H9 (cell line): Measurements from ENCODE around the gene GNAI2. TPM values are rescaled to one million over a fixed set of nuclear protein-coding genes. Genes with fewer than 3 reads are reported as not detected.

Source experiments
- DNase-seq: peaks from one replicate; pipeline ENCODE4 v3.0.0-alpha.2; 2017
- H2AFZ ChIP-seq: one replicate; pipeline ENCODE4 v1.6.1; 2013; ENCODE audit warnings: mild to moderate bottlenecking, low read length, control low read depth, moderate library complexity
- H2AK5ac ChIP-seq: 2 replicates; pipeline ENCODE4 v1.6.1; 2013; ENCODE audit warnings: low read length, control low read depth, mixed read lengths; ENCODE audit not compliant: insufficient read length
- H2BK120ac ChIP-seq: one replicate; pipeline ENCODE4 v1.6.1; 2013; ENCODE audit warnings: low read depth, mild to moderate bottlenecking, low read length, control low read depth, inconsistent platforms; ENCODE audit not compliant: poor library complexity, severe bottlenecking
- H2BK12ac ChIP-seq: 2 replicates; pipeline ENCODE4 v1.6.1; 2013; ENCODE audit warnings: low read length, control low read depth, mixed read lengths, low read depth; ENCODE audit not compliant: insufficient read length
- H2BK15ac ChIP-seq: 2 replicates; pipeline ENCODE4 v1.6.1; 2013; ENCODE audit warnings: low read depth, low read length, control low read depth
- H2BK20ac ChIP-seq: one replicate; pipeline ENCODE4 v1.6.1; 2013; ENCODE audit warnings: low read depth, mild to moderate bottlenecking, low read length, control low read depth, inconsistent platforms; ENCODE audit not compliant: poor library complexity, severe bottlenecking
- H2BK5ac ChIP-seq: 2 replicates; pipeline ENCODE4 v1.6.1; 2013; ENCODE audit warnings: low read length, control low read depth, mixed read lengths; ENCODE audit not compliant: insufficient read length
- H3K14ac ChIP-seq: 2 replicates; pipeline ENCODE4 v1.6.1; 2013; ENCODE audit warnings: low read length, control low read depth; ENCODE audit not compliant: insufficient read depth
- H3K18ac ChIP-seq: 2 replicates; pipeline ENCODE4 v1.6.1; 2013; ENCODE audit warnings: low read depth, mild to moderate bottlenecking, mixed read lengths, low read length, control low read depth; ENCODE audit not compliant: insufficient read length
- H3K23ac ChIP-seq: 2 replicates; pipeline ENCODE4 v1.6.1; 2013; ENCODE audit warnings: low read length, control low read depth, mixed read lengths, low read depth; ENCODE audit not compliant: insufficient read length
- H3K23me2 ChIP-seq: 2 replicates; pipeline ENCODE4 v1.6.1; 2013; ENCODE audit warnings: low read depth, mild to moderate bottlenecking, mixed read lengths, low read length, control low read depth; ENCODE audit not compliant: insufficient read length, poor library complexity, severe bottlenecking
- H3K27ac ChIP-seq: 2 replicates; pipeline ENCODE4 v1.5.1; 2013; ENCODE audit warnings: low read length, control low read depth, mixed read lengths, low read depth; ENCODE audit not compliant: insufficient read length
- H3K27me3 ChIP-seq: 2 replicates; pipeline ENCODE4 v1.6.1; 2013; ENCODE audit warnings: low read length, control low read depth, inconsistent platforms; ENCODE audit not compliant: insufficient read depth
- H3K4ac ChIP-seq: 2 replicates; pipeline ENCODE4 v1.6.1; 2013; ENCODE audit warnings: low read depth, mild to moderate bottlenecking, control low read depth, inconsistent platforms, low read length, moderate library complexity
- H3K4me1 ChIP-seq: 2 replicates; pipeline ENCODE4 v1.6.1; 2013; ENCODE audit warnings: low read length, control low read depth, inconsistent platforms; ENCODE audit not compliant: insufficient read depth
- H3K4me2 ChIP-seq: 2 replicates; pipeline ENCODE4 v1.6.1; 2013; ENCODE audit warnings: low read length, control low read depth, mixed read lengths; ENCODE audit not compliant: insufficient read length, insufficient read depth
- H3K56ac ChIP-seq: 2 replicates; pipeline ENCODE4 v1.6.1; 2013; ENCODE audit warnings: low read depth, mild to moderate bottlenecking, mixed read lengths, low read length, control low read depth; ENCODE audit not compliant: insufficient read length
- H3K79me1 ChIP-seq: 2 replicates; pipeline ENCODE4 v1.6.1; 2013; ENCODE audit warnings: low read depth, mild to moderate bottlenecking, moderate library complexity, low read length, control low read depth, inconsistent platforms; ENCODE audit not compliant: insufficient read depth, poor library complexity, severe bottlenecking
- H3K79me2 ChIP-seq: 2 replicates; pipeline ENCODE4 v1.6.1; 2013; ENCODE audit warnings: low read length, control low read depth, inconsistent platforms; ENCODE audit not compliant: insufficient read depth
- H3K9ac ChIP-seq: 2 replicates; pipeline ENCODE4 v1.6.1; 2013; ENCODE audit warnings: low read length, control low read depth, mixed read lengths; ENCODE audit not compliant: insufficient read length; ENCODE audit errors: extremely low read depth
- H3K9me3 ChIP-seq: one replicate; pipeline ENCODE4 v1.6.1; 2013; ENCODE audit warnings: low read depth, low read length, inconsistent platforms; ENCODE audit not compliant: control insufficient read depth
- H3T11ph ChIP-seq: one replicate; pipeline ENCODE4 v1.6.1; 2013; ENCODE audit warnings: mild to moderate bottlenecking, low read length, control low read depth, inconsistent platforms
- H4K20me1 ChIP-seq: one replicate; pipeline ENCODE4 v1.6.1; 2013; ENCODE audit not compliant: control insufficient read depth, insufficient read length, insufficient read depth
- H4K5ac ChIP-seq: 2 replicates; pipeline ENCODE4 v1.6.1; 2013; ENCODE audit warnings: low read depth, mild to moderate bottlenecking, mixed read lengths, low read length, control low read depth; ENCODE audit not compliant: insufficient read length
- H4K8ac ChIP-seq: replicated peaks from 2 replicates; pipeline ENCODE4 v1.6.1; 2013; ENCODE audit warnings: low read length, control low read depth, mixed read lengths, low read depth; ENCODE audit not compliant: insufficient read length
- H4K91ac ChIP-seq: 2 replicates; pipeline ENCODE4 v1.6.1; 2013; ENCODE audit warnings: low read depth, mild to moderate bottlenecking, moderate library complexity, mixed read lengths, low read length, control low read depth; ENCODE audit not compliant: insufficient read length
- H3K27ac Mint-ChIP-seq, 3 experiments: 2 replicates in 2 of 3; 3 replicates in 1 of 3; pipeline ENCODE4 v1.8.0; 2020 to 2021; ENCODE audit warnings: mixed read lengths in 3 of 3, mild to moderate bottlenecking in 1 of 3, moderate library complexity in 1 of 3
- H3K27me3 Mint-ChIP-seq: 2 replicates; pipeline ENCODE4 v1.8.0; 2021; ENCODE audit warnings: low read depth, mild to moderate bottlenecking, moderate library complexity, mixed read lengths
- H3K36me3 Mint-ChIP-seq, 3 experiments: 2 replicates in 2 of 3; 3 replicates in 1 of 3; pipeline ENCODE4 v1.8.0; 2020 to 2021; ENCODE audit warnings: low read depth in 3 of 3, mixed read lengths in 3 of 3; ENCODE audit not compliant: insufficient read depth in 1 of 3
- H3K4me1 Mint-ChIP-seq, 2 experiments: 2 replicates each; pipeline ENCODE4 v1.8.0; 2020; ENCODE audit warnings: mixed read lengths in 2 of 2
- H3K4me3 Mint-ChIP-seq, 2 experiments: 2 replicates in 1 of 2; 3 replicates in 1 of 2; pipeline ENCODE4 v1.8.0; 2020 to 2021; ENCODE audit warnings: mild to moderate bottlenecking in 2 of 2, mixed read lengths in 2 of 2, moderate library complexity in 1 of 2
- H3K9me3 Mint-ChIP-seq, 2 experiments: 2 replicates in 1 of 2; 3 replicates in 1 of 2; pipeline ENCODE4 v1.8.0; 2020; ENCODE audit warnings: mild to moderate bottlenecking in 2 of 2, mixed read lengths in 2 of 2, moderate library complexity in 1 of 2
- WGBS: extraction: QIAGEN DNeasy Blood & Tissue Kit; methylation state at CpG from one replicate; pipeline ENCODE4 v1.1.7; 2013; ENCODE audit warnings: missing lambda C conversion rate, low lambda C conversion rate, mixed read lengths; ENCODE audit not compliant: insufficient read length; ENCODE audit errors: extremely low coverage; 5-methylcytosine and 5-hydroxymethylcytosine counted together
- total RNA-seq: library from RNA; stranded (reverse); gene quantifications from 2 replicates; pipeline ENCODE4 v1.2.1, GENCODE V29; 2021
- TF ChIP-seq, protein P1 (sequence below): fragments of 200-600 bp; sonication (generic); conservative IDR thresholded peaks from 3 replicates; pipeline ENCODE4 v1.8.0; 2021; ENCODE audit warnings: antibody characterized with exemption, mild to moderate bottlenecking

Gene GNAI2
- total RNA-seq, 1 experiment from 2014 or later: 218 TPM

DNA sequence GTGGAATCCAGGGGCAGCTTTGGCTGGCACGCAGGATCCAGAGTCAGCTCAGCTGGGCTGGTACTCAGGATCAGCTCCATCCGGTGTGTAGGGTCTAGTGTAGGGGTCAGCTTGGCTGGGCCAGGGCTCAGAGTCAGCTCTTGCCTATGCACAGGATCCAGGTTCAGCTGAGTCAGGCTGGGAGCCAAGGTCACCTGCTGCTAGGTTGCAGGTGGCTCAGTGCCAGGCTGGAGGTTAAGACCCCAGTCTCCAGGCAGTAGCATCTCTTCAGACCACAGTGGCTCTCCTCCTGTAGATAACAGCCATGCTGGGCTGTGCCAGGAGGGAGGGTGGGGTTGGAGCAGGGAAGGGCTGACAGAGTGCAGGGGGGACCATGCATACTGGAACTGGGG, 61.4 kb downstream of the GNAI2 start:
- Histone ChIP-seq H2BK15ac (no peak overlapping the region), H2BK120ac (no peak overlapping the region), H2BK5ac (no peak overlapping the region), H2BK12ac (no peak overlapping the region), H3K4me1 (no peaks in the 10 kb centered on the region), H3K23ac (no peak overlapping the region), H3T11ph (no peak overlapping the region), H3K9me3 (no peaks in the 10 kb centered on the region), H3K4ac (no peak overlapping the region), H4K20me1 (no peaks in the 10 kb centered on the region), H3K9ac (no peak overlapping the region), H3K27ac (no peak overlapping the region), H3K23me2 (peaks cover 6% of the 10 kb centered on the region), H2AK5ac (no peak overlapping the region), H3K79me2 (no peaks in the 10 kb centered on the region), H4K5ac (no peak overlapping the region), H3K4me2 (no peak overlapping the region), H3K56ac (no peak overlapping the region), H4K91ac (no peak overlapping the region), H2BK20ac (no peak overlapping the region), H3K14ac (no peak overlapping the region), H3K27me3 (no peaks in the 10 kb centered on the region), H3K18ac (no peak overlapping the region), H4K8ac (no peak overlapping the region), H3K79me1 (no peaks in the 10 kb centered on the region), H2AFZ (no peak overlapping the region)
- no peak overlapping the region for H3K27ac Mint-ChIP-seq
- no peaks in the 10 kb centered on the region; a peak in 1 of 5 replicates for H3K9me3 Mint-ChIP-seq
- H3K27me3 Mint-ChIP-seq: no peaks in the 10 kb centered on the region
- WGBS: no CpG with 5 or more reads among the region's 2 CpGs
- DNase-seq: no peak
- H3K36me3 Mint-ChIP-seq: peaks cover 0 to 8% (median 1%) of the 10 kb centered on the region in 3 experiments; a peak in 1 of 7 replicates
- peaks cover 22 to 23% of the 10 kb centered on the region in 2 experiments for H3K4me1 Mint-ChIP-seq
- TF ChIP-seq, protein P1, sequence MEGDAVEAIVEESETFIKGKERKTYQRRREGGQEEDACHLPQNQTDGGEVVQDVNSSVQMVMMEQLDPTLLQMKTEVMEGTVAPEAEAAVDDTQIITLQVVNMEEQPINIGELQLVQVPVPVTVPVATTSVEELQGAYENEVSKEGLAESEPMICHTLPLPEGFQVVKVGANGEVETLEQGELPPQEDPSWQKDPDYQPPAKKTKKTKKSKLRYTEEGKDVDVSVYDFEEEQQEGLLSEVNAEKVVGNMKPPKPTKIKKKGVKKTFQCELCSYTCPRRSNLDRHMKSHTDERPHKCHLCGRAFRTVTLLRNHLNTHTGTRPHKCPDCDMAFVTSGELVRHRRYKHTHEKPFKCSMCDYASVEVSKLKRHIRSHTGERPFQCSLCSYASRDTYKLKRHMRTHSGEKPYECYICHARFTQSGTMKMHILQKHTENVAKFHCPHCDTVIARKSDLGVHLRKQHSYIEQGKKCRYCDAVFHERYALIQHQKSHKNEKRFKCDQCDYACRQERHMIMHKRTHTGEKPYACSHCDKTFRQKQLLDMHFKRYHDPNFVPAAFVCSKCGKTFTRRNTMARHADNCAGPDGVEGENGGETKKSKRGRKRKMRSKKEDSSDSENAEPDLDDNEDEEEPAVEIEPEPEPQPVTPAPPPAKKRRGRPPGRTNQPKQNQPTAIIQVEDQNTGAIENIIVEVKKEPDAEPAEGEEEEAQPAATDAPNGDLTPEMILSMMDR: no peak
- H3K4me3 Mint-ChIP-seq: no peak overlapping the region
